ENCODE measurements around the gene PRCD.
"Not testable (repeated sequence)": the region's sequence is repeated elsewhere in the genome, so short reads cannot be mapped to it uniquely, and the experiment has no call there.

PRCD gene

DNA sequence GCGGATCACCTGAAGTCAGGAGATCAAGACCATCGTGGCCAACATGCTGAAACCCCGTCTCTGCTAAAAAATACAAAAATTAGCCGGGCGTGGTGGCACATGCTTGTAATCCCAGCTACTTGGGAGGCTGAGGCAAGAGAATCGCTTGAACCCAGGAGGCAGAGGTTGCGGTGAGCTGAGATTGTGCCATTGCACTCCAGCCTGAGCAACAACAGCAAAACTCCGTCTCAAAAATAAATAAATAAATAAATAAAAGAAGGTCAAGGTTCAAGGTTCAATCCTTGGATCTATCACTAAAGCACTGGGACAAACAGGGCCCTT, 14.4 kb upstream of the PRCD start:
- in situ Hi-C loops (cut with HindIII; ENCODE audit: low sequenced_read_pairs): not testable (repeated sequence)

GRCh38 chr17:76527016-76527415, 12.8 kb upstream of the PRCD start:
- in situ Hi-C loops (cut with HindIII; ENCODE audit: low sequenced_read_pairs): not testable (repeated sequence)

GRCh38 chr17:76527430-76528111, 12.3 kb upstream of the PRCD start:
- in situ Hi-C loops (cut with HindIII; ENCODE audit: low sequenced_read_pairs): no loop called here

DNA sequence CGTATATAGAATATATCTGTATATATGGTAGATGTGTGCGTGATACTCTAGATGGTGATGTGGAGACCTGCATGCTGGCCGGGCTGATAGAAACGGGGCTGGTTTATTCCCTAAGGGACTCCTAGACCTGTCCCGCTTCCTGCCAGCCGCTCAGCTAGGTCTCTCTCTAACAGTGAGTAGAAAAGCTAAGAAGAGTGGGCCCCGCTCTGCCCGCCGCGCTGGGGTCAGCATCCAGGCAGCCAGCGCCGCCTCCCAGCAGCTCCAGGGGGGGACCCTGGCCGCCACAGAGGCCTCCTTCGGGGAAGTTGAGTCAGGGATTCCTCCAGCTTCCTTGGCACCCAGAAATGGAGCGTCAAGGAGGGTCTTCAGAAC, 11.7 kb upstream of the PRCD start:
- in situ Hi-C loops (cut with HindIII; ENCODE audit: low sequenced_read_pairs): no loop called here

- in situ Hi-C loops (cut with HindIII; ENCODE audit: low sequenced_read_pairs): no loop called here
Observed at GRCh38 chr17:76528528-76529223, 11.2 kb upstream of the PRCD start.

DNA sequence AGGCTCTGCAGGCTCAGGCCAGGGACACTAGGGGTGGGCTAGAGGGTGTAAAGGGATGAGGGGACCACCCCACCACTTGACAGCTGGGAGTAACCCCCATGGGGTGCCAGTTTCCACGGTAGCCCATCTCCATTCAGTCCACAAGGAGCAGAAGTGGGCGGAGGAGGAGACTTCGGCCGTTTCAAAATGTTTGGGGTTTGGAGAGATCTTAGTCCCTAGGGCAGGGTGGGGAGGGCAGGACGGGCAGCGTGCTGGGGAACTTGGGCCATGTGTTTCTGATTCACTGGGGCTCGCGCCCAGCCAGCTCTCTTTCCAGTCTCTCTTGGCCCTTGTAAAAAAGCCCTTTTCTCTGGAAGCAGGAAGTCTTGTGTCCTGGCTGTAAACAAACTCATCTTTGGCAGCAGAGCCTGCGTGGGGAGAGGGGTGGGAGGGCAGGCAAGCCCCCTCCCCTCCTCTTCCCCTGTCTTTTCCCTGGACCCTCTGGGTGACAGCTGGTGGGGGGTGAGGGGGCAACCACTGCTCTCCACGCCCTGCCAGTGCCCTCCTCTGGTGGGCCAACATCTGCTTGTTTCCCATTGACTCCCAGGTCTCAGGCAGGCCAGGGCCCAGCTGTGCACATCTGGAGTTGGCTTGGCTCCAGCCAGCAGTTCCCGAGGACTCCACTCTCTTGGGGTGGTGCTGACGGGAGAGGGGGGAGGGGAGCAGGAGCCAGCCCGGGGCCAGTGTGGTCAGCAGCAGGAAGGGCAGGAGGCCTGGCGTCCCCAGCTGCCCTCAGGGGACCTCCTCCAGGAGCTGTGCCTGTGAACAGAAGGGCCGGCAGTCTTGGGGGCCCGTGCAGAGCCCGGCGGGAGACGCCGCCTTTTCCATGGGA, 10.4 kb upstream of the PRCD start:
- in situ Hi-C loops (cut with HindIII; ENCODE audit: low sequenced_read_pairs): loop anchor here (10.0 kb wide), 1 partner anchor 185 kb away; the partner anchor contains the start of gene MXRA7

DNA sequence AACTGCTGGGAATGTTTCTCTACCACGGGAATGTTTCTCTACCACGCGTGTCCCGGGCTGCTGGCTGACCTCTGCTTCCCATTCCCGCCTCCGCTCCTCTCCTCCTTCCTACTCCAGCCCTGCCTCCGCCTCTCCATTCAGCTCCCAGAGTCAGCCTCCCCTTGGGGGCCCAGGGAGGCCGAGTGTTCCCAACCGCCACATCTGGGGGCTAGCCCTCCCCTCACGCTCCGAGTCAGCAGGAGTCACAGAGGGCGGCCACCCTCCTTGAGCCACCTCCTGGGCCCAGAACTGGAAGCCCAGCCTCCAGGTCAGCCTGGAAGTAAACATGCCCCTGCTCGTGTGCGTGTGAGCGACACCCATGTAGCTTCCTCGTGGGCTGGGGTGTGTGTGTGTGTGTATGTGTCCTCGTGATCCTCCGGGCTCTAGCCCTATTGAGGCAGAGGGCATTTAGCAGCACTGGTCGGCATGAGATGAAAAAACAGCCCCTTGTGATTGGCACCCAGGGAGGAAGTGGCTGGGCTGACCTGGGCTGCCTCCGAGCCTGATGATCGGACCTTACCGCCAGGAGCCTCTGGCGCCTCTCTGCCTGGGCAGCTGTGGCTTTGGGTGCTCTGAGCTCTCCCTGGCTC, 9.6 kb upstream of the PRCD start:
- in situ Hi-C loops (cut with HindIII; ENCODE audit: low sequenced_read_pairs): loop anchor here (10.0 kb wide), 1 partner anchor 185 kb away; the partner anchor contains the start of gene MXRA7

DNA sequence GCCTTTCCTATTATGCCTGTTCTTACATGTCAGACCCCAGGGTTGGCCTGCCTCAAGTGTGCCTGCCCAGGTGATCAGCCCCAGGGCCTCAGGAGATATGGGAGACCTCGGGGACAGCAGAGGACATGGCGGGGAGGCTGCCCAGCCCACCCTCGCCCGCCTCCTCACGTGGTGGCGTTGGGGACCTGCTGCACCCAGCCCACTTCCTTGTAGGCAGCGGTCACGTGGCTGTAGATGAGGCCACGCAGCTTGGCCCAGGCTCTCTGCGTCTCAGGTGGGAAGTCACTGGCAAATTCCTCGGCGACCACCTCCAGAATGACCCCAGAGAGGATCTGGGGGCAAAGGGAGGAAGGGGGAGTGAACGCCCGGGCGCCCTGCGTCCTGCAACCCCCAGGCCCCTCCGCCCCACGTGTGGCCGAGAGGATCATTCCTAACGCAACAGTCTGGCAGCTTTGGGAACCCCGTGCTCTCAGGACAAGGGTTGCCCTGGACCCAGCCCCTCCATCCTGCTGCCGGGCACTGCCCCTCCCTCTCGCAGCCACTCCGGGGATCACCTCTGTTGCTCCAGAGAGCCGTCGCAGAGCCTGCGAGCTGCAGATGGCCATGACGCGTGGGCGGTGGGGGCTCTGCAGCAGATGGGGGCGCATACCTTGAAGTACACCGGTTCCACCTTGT, 8.9 kb upstream of the PRCD start:
- in situ Hi-C loops (cut with HindIII; ENCODE audit: low sequenced_read_pairs): loop anchor here (10.0 kb wide), 1 partner anchor 184 kb away; the partner anchor contains the start of gene MXRA7

GRCh38 chr17:76531486-76532038, 8.3 kb upstream of the PRCD start:
- in situ Hi-C loops (cut with HindIII; ENCODE audit: low sequenced_read_pairs): loop anchor here (10.0 kb wide), 1 partner anchor 183 kb away; the partner anchor contains the start of gene MXRA7

DNA sequence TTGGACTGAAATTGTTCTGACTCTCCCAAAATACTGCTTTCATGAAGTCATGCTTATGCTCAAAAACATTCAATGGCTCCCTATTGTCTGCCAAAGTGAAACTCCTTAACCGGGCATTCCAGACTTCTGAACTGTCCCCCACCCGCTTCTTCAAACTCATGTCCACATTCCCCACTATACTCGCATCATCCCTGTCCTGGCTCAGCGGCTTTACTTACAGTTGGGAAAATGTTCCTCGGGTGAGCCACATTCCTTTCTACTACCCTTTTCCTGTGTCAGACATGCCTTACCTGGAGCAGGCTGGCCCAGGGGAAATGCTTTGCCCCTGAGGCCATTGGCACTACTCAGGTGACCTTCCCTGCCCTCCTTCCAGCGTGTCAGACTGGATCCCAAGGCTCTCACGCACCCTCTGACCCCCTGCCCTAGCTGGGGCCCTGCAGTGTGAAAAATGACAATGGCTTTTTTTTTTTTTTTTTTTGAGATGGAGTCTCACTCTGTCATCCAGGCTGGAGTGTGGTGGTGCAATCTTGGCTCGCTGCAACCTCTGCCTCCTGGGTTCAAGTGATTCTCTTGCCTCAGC, 7.7 kb upstream of the PRCD start:
- in situ Hi-C loops (cut with HindIII; ENCODE audit: low sequenced_read_pairs): loop anchor here (10.0 kb wide), 1 partner anchor 183 kb away; the partner anchor contains the start of gene MXRA7

DNA sequence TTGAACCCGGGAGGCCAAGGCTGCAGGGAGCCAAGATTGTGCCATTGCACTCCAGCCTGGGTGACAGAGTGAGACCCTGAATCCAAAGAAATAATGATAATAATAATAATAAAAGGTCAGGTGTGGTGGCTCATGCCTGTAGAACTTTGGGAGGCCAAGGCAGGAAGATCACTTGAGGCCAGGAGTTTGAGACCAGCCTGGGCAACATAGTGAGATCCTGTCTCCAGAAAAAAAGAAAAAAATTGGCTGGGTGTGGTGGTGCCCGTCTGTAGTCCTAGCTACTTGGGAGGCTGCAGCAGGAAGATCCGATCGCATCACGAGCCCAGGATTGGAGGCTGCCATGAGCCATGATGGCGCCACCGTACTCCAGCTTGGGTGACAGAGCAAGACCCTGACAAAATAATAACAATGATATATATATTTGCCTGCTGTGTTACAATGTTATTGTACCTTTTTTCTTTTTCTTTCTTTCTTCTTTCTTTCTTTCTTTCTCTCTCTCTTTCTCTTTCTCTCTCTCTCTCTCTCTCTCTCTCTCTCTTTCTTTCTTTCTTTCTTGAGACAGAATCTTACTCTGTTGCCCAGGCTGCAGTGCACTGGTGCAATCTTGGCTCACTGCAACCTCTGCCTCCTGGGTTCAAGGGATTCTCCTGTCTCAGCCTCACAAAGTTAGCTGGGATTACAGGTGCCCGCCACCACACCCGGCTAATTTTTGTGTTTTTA, 6.0 kb upstream of the PRCD start:
- in situ Hi-C loops (cut with HindIII; ENCODE audit: low sequenced_read_pairs): loop anchor here (10.0 kb wide), 1 partner anchor 181 kb away; the partner anchor contains the start of gene MXRA7

DNA sequence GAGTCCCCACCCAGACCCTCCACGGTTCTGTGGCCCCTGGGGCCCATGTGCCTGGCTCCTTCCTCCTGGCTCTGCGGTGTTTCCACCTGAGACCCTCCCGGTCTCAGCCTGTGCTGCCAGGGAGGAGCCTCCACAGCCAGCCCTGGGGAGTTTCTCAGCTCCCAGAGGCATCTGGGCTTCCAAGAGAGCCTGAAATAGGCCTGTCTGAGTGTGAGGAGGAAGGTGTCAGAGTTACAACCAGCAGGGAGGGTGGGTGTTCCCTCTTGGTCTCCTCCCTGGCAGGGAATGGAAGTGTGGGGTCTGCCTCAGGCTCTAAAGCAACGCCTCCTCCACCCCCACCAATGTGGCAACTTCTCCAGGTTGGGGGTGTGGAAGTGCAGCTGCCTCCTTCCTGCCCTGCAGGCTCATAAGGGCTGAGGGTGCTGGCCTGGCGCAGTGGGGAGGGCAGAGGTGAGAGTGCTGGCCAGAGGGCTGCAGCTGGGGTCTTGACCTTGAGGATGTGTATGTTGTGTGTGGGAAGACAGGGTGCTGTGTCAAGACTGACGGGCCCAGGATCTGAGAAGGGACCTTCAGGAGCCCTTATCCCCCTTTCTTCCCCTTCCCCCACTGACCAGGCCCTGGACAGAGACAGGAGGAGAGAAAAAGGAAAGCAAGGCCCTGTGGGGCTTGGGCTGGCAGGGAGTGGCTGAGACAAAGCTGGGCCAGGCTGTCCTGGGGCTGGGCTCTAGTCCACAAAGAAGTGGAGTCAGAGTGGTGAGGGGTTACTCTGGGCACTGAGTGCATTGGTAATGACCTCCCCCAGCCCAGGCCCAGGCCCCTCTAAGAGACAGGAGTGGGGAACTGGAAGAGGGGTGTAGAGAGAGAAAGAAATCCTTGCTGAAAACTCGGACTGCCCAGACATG, 4.8 kb upstream of the PRCD start:
- in situ Hi-C loops (cut with HindIII; ENCODE audit: low sequenced_read_pairs): loop anchor here (10.0 kb wide), 1 partner anchor 180 kb away; the partner anchor contains the start of gene MXRA7

GRCh38 chr17:76535788-76536510, 3.9 kb upstream of the PRCD start:
- in situ Hi-C loops (cut with HindIII; ENCODE audit: low sequenced_read_pairs): loop anchor here (10.0 kb wide), 1 partner anchor 179 kb away; the partner anchor contains the start of gene MXRA7

DNA sequence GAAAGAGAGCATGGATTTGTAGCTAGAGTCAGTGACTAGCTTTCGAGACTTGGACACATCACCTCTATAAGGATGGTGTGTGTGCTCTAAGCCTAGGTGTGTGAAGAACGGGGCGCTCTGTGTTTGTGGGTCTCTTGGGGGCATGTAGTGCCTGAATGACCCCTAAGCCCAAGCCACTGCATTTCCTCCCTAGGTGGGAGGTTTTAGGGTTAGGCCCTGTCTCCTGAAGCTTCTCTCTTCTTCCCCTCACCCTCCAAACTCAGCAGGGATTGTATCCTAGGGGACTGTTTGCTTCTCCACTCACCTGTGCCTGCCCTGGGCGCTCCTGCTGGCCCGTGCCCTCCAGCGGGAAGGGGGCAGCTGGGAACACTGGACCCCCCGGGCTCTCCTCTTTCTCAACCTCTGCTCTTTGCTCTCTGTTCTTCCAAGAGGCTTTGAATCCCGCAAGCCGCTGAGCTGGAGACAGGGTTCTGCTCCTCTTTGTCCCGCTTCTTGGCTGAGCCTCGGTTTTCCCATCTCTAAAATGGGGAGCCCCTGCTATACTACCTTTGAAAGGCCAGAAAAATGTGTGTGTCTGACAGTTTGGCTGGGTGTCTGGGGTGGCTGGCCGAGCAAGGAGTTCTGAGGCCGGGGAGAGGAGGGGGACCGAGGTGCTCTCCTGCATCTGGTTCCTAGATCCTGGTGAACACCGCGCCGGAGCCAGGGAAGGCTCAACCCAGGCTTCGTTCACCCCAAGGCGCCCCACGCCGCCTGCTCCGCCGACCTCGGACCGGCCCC, 3.1 kb upstream of the PRCD start:
- in situ Hi-C loops (cut with HindIII; ENCODE audit: low sequenced_read_pairs): loop anchor here (10.0 kb wide), 1 partner anchor 178 kb away; the partner anchor contains the start of gene MXRA7

GRCh38 chr17:76537288-76537577, 2.6 kb upstream of the PRCD start:
- in situ Hi-C loops (cut with HindIII; ENCODE audit: low sequenced_read_pairs): loop anchor here (10.0 kb wide), 1 partner anchor 178 kb away; the partner anchor contains the start of gene MXRA7

- in situ Hi-C loops (cut with HindIII; ENCODE audit: low sequenced_read_pairs): loop anchor here (10.0 kb wide), 1 partner anchor 177 kb away; the partner anchor contains the start of gene MXRA7
Observed at GRCh38 chr17:76537578-76538280, 2.1 kb upstream of the PRCD start, which contains the start of gene CYGB. Gene CYGB (minus strand): TSS chr17:76537709. CDS start chr17:76537542, 167 bp downstream.
